ENCODE data around the gene MARS1. TPM values are rescaled to one million over a fixed set of nuclear protein-coding genes. Genes with fewer than 3 reads are reported as not detected.

MARS1 gene
- total RNA-seq, 2 donors from 2014 or later = 36.9 to 41.0 TPM

DNA sequence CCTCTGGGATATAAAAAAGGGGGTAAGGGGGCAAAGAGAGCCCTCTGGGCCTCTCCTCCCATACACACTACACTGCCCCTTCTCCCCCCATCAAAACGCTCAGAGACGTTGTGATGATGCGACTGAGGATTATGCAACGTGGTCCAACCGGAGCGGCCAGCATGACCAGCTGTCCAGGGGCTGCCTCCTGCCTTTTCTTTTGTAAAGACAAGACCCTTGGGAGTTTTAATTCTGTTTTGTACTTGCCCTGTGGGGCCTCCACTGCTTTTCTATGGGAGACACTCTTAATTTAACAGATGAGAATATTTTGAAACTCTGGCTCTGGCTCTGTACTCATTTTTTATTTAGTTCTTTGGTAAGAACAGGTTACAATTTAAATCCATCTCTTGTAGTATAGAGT, 42.0 kb downstream of the MARS1 start:
- DNase-seq (ENCODE audit: low spot score) = no peak
- no peaks in the 10 kb centered on the region for H3K27me3 ChIP-seq
- peaks cover 0 to 14% of the 10 kb centered on the region in 2 donors for H3K4me1 ChIP-seq
- TF ChIP-seq, protein P1, sequence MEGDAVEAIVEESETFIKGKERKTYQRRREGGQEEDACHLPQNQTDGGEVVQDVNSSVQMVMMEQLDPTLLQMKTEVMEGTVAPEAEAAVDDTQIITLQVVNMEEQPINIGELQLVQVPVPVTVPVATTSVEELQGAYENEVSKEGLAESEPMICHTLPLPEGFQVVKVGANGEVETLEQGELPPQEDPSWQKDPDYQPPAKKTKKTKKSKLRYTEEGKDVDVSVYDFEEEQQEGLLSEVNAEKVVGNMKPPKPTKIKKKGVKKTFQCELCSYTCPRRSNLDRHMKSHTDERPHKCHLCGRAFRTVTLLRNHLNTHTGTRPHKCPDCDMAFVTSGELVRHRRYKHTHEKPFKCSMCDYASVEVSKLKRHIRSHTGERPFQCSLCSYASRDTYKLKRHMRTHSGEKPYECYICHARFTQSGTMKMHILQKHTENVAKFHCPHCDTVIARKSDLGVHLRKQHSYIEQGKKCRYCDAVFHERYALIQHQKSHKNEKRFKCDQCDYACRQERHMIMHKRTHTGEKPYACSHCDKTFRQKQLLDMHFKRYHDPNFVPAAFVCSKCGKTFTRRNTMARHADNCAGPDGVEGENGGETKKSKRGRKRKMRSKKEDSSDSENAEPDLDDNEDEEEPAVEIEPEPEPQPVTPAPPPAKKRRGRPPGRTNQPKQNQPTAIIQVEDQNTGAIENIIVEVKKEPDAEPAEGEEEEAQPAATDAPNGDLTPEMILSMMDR (IDR thresholded peaks at IDR 0.05) = no peak
- H3K9me3 ChIP-seq = no peaks in the 10 kb centered on the region
- no peak overlapping the region for H3K4me3 ChIP-seq
- no peak overlapping the region for H3K27ac ChIP-seq
- H3K36me3 ChIP-seq = peaks cover 100% of the 10 kb centered on the region

DNA sequence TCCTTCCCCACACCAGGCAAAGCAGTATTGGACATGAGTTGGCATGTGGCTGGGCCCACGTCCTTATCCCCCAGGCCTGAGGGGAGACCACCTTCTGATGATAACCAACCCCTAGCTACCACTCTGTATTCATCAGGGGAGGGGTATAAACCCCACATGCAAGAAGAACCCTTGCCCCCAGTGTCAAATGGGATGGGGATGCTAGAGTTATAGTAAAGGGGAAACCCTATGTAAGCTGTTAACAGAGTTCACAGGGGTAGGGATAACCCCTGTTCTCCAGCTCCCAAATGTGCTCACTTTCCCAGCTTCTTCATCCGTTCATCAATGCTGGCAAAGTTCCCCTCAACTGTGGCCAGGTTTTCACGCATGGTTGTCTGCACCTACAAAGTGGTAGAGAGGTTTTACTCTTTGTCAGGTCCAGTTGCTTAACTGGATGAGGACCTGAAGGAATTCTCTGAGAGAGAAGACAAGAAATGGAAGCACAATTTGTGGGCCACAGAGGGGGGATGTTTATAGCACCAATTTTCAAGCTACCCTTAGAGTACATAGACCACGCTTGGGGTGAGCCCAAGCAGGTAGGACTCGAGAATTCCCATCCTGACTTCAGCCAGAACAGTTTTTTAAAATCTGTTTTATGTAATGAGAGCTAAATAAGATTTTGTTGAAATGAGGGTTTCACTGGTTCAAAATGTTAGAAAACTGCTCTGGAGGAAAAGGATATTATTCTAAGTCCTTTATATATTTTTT, 42.7 kb downstream of the MARS1 start:
- H3K4me1 ChIP-seq = peaks cover 0 to 6% of the 10 kb centered on the region in 2 donors
- TF ChIP-seq, protein P1 (IDR thresholded peaks at IDR 0.05) = no peak
- H3K36me3 ChIP-seq = peaks cover 100% of the 10 kb centered on the region
- no peak overlapping the region for H3K4me3 ChIP-seq
- no peaks in the 10 kb centered on the region for H3K9me3 ChIP-seq
- no peak for DNase-seq (ENCODE audit: low spot score)
- no peaks in the 10 kb centered on the region for H3K27me3 ChIP-seq
- H3K27ac ChIP-seq = no peak overlapping the region

DNA sequence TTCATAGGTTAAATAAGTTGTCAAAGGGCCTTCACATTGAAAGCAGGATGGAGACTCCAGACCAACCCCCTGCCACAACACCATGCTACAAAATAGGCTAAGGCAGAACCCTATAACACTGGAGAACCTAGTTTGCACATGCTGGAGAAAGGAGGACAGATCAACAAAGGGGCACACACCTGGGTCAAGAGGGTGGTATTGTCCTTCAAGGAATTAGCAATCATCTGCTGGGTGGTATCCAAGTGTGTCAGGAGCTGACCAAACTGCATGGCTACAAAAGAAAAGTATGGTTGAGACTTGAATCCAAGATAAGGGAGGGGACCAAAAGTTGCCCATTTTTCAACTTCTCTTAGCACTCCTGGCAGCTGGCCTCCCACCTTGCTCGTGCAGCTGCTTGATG, 44.0 kb downstream of the MARS1 start:
- TF ChIP-seq, protein P1 (IDR thresholded peaks at IDR 0.05) = no peak
- H3K9me3 ChIP-seq = no peaks in the 10 kb centered on the region
- H3K36me3 ChIP-seq = peaks cover 87% of the 10 kb centered on the region
- no peaks in the 10 kb centered on the region for H3K27me3 ChIP-seq
- no peak overlapping the region for H3K4me3 ChIP-seq
- H3K4me1 ChIP-seq = no peaks in the 10 kb centered on the region
- no peak for DNase-seq (ENCODE audit: low spot score)
- H3K27ac ChIP-seq = no peak overlapping the region

DNA sequence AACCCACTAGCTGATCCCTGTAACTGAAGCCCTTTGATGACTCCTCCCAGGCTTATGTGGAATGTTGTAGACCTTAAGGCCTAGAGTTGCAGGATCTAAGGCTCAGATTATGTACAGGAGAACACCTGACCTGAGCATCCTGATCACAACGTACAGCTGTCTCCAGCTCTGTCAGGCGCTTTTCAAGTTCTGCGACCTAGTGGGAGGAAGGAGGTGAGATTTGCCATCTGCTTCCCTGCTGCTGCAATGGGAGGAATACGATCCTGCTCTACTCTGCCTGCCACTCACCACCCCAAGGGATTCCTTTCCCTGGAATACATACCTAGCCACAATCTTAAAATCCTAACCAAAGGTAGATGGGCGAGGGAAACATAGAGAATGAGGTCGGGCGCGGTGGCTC, 45.2 kb downstream of the MARS1 start:
- Histone ChIP-seq H3K9me3 (no peaks in the 10 kb centered on the region), H3K27ac (no peak overlapping the region), H3K36me3 (peaks cover 77% of the 10 kb centered on the region), H3K4me1 (no peaks in the 10 kb centered on the region), H3K4me3 (no peak overlapping the region), H3K27me3 (no peaks in the 10 kb centered on the region)
- no peak for DNase-seq (ENCODE audit: low spot score)
- TF ChIP-seq, protein P1 (IDR thresholded peaks at IDR 0.05) = no peak

DNA sequence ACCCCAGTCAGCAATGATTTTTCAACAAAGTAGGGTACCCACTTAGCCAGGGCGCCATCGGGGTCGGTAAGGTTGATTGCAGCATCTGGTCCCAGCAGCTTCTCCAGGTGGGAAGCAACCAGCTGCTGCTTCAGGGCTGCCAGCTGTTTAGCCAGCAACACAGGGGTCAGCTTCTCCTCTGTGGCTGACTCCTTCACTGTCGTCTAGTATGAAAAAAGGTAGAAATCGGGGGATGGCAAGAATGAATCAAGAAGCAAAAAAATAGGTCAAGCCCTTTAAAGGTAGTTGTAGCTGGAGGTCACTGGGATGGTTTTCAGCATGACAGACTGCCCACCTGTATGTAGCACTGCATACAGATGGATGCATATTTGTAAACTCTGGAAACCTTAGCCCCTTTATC, 46.4 kb downstream of the MARS1 start:
- Histone ChIP-seq H3K4me1 (no peaks in the 10 kb centered on the region), H3K36me3 (peaks cover 77% of the 10 kb centered on the region), H3K27ac (no peak overlapping the region), H3K9me3 (no peaks in the 10 kb centered on the region), H3K27me3 (no peaks in the 10 kb centered on the region), H3K4me3 (no peak overlapping the region)
- DNase-seq (ENCODE audit: low spot score) = no peak
- TF ChIP-seq, protein P1 (IDR thresholded peaks at IDR 0.05) = no peak

Measured in right atrium auricular region (tissue), 2 donors.